ENCODE data around the gene BMP8A.

Gene BMP8A

DNA sequence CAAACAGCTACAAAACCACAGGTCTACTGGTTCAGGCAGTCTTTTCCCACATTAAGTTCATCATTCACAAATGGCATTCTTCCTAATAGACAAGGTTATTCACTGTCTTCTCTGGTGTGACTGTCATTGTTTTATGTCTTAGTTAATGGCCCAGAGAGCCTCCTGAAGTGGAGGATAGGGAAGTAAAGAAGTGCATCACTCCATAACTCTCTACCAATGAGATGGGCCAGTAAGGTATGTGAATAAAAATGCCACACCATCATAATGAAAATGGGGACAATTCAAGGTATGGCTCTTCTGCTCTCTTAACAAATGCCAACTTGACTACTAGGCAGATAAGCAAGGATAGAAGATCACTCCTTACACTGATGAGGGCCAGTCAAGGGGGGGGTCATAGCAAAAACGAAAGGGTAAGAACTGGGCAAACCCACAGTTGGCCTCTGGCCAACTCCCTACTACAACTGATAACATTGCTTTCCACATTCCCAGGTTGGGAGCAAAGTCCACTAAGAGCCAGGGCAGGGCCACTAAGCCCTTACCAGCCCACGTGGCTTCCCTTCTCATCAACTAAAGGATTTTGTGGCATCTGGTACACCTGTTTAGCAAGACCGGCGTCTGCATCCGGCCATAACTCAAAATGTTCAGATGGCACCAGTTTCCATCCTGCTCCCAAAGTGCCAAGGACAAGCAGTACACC is 75.2 kb downstream of the BMP8A start:
- Histone ChIP-seq H2BK5ac (ENCODE audit: low read depth, low read length, poor library complexity, severe bottlenecking) (no peak overlapping the region), H3K9me3 (ENCODE audit: control insufficient read depth, low read length) (no peaks in the 10 kb centered on the region), H3K79me1 (replicated peaks; ENCODE audit: low read length, poor library complexity, severe bottlenecking) (peaks cover 39% of the 10 kb centered on the region), H3K14ac (ENCODE audit: low read length in 2 of 2) (no peak overlapping the region), H3K4ac (ENCODE audit: low read depth in 1 of 2, low read length in 2 of 2) (no peak overlapping the region), H3K27ac (ENCODE audit: low read length, poor library complexity, severe bottlenecking) (no peak overlapping the region), H3K9ac (ENCODE audit: low read length) (no peak overlapping the region), H3K23ac (ENCODE audit: low read length in 2 of 2) (no peak overlapping the region), H4K91ac (ENCODE audit: low read length) (no peak overlapping the region), H2AFZ (ENCODE audit: low read depth, low read length) (no peak overlapping the region), H3K27me3 (ENCODE audit: control insufficient read depth in 1 of 2, insufficient read depth in 1 of 2, low read length in 2 of 2) (no peaks in the 10 kb centered on the region), H4K8ac (ENCODE audit: low read length) (no peak overlapping the region), H3K4me1 (ENCODE audit: control insufficient read depth, insufficient read depth, low read depth, low read length) (peaks cover 2% of the 10 kb centered on the region), H2AK5ac (ENCODE audit: low read length, severe bottlenecking) (no peak overlapping the region), H3K4me2 (ENCODE audit: low read length, poor library complexity, severe bottlenecking) (no peak overlapping the region), H3K18ac (ENCODE audit: low read depth in 1 of 2, low read length in 2 of 2) (no peak overlapping the region), H3K36me3 (ENCODE audit: control insufficient read depth in 1 of 2, insufficient read depth in 2 of 2, low read depth in 1 of 2, low read length in 2 of 2) (peaks cover 62 to 98% of the 10 kb centered on the region in 2 experiments), H2BK120ac (ENCODE audit: low read depth, low read length) (no peak overlapping the region), H2BK12ac (ENCODE audit: low read length in 2 of 2) (no peak overlapping the region), H3K4me3 (ENCODE audit: insufficient read depth in 1 of 2, low read depth in 1 of 2, low read length in 2 of 2) (no peak overlapping the region), H2BK15ac (ENCODE audit: low read depth, poor library complexity, severe bottlenecking) (no peak overlapping the region)
- WGBS = 96% methylated on average over 5 of the region's 5 CpGs
- no peak for DNase-seq

DNA sequence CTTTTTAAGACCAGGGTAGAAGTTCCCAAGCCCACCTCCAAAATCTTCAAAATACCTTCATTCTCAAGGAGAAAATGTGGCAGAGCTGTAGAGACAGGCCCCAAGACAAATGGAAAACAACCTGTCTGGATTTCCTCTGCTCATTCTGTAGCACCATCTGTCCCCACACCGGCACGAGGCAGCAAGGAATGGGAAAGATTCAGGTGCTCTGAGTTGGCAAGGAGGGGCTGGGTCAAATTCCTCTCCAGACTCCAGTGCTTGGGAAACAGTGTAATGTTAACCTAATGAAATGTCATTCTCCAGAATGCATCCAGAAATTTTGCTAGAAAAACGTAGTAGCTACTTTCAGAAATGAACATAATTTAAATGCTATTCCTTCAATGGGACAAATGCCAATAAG is 75.9 kb downstream of the BMP8A start:
- Histone ChIP-seq H2AFZ (ENCODE audit: low read depth, low read length) (no peak overlapping the region), H4K8ac (ENCODE audit: low read length) (no peak overlapping the region), H3K9ac (ENCODE audit: low read length) (no peak overlapping the region), H3K4me3 (ENCODE audit: insufficient read depth in 1 of 2, low read depth in 1 of 2, low read length in 2 of 2) (no peak overlapping the region), H3K18ac (ENCODE audit: low read depth in 1 of 2, low read length in 2 of 2) (no peak overlapping the region), H3K9me3 (ENCODE audit: control insufficient read depth, low read length) (no peaks in the 10 kb centered on the region), H3K4me1 (ENCODE audit: control insufficient read depth, insufficient read depth, low read depth, low read length) (peaks cover 2% of the 10 kb centered on the region), H3K4me2 (ENCODE audit: low read length, poor library complexity, severe bottlenecking) (no peak overlapping the region), H2BK5ac (ENCODE audit: low read depth, low read length, poor library complexity, severe bottlenecking) (no peak overlapping the region), H2BK15ac (ENCODE audit: low read depth, poor library complexity, severe bottlenecking) (no peak overlapping the region), H2BK12ac (ENCODE audit: low read length in 2 of 2) (no peak overlapping the region), H3K36me3 (ENCODE audit: control insufficient read depth in 1 of 2, insufficient read depth in 2 of 2, low read depth in 1 of 2, low read length in 2 of 2) (peaks cover 56 to 98% of the 10 kb centered on the region in 2 experiments), H3K14ac (ENCODE audit: low read length in 2 of 2) (no peak overlapping the region), H2BK120ac (ENCODE audit: low read depth, low read length) (no peak overlapping the region), H3K4ac (ENCODE audit: low read depth in 1 of 2, low read length in 2 of 2) (no peak overlapping the region), H3K79me1 (replicated peaks; ENCODE audit: low read length, poor library complexity, severe bottlenecking) (peaks cover 32% of the 10 kb centered on the region), H3K27me3 (ENCODE audit: control insufficient read depth in 1 of 2, insufficient read depth in 1 of 2, low read length in 2 of 2) (no peaks in the 10 kb centered on the region), H3K27ac (ENCODE audit: low read length, poor library complexity, severe bottlenecking) (no peak overlapping the region), H4K91ac (ENCODE audit: low read length) (no peak overlapping the region), H2AK5ac (ENCODE audit: low read length, severe bottlenecking) (no peak overlapping the region), H3K23ac (ENCODE audit: low read length in 2 of 2) (no peak overlapping the region)
- DNase-seq = no peak
- WGBS = 100% methylated on average over 1 of the region's 3 CpGs

GRCh38 chr1:39568208-39568607 is 76.8 kb downstream of the BMP8A start:
- Histone ChIP-seq H3K23ac (ENCODE audit: low read length in 2 of 2) (no peak overlapping the region), H3K27ac (ENCODE audit: low read length, poor library complexity, severe bottlenecking) (no peak overlapping the region), H3K79me1 (replicated peaks; ENCODE audit: low read length, poor library complexity, severe bottlenecking) (peaks cover 31% of the 10 kb centered on the region), H3K14ac (ENCODE audit: low read length in 2 of 2) (no peak overlapping the region), H2BK12ac (ENCODE audit: low read length in 2 of 2) (no peak overlapping the region), H3K36me3 (ENCODE audit: control insufficient read depth in 1 of 2, insufficient read depth in 2 of 2, low read depth in 1 of 2, low read length in 2 of 2) (peaks cover 53 to 97% of the 10 kb centered on the region in 2 experiments), H3K4me1 (ENCODE audit: control insufficient read depth, insufficient read depth, low read depth, low read length) (peaks cover 2% of the 10 kb centered on the region), H3K4ac (ENCODE audit: low read depth in 1 of 2, low read length in 2 of 2) (no peak overlapping the region), H3K4me2 (ENCODE audit: low read length, poor library complexity, severe bottlenecking) (no peak overlapping the region), H2AK5ac (ENCODE audit: low read length, severe bottlenecking) (no peak overlapping the region), H3K27me3 (ENCODE audit: control insufficient read depth in 1 of 2, insufficient read depth in 1 of 2, low read length in 2 of 2) (no peaks in the 10 kb centered on the region), H3K4me3 (ENCODE audit: insufficient read depth in 1 of 2, low read depth in 1 of 2, low read length in 2 of 2) (no peak overlapping the region), H2AFZ (ENCODE audit: low read depth, low read length) (no peak overlapping the region), H4K91ac (ENCODE audit: low read length) (no peak overlapping the region), H3K18ac (ENCODE audit: low read depth in 1 of 2, low read length in 2 of 2) (no peak overlapping the region), H4K8ac (ENCODE audit: low read length) (no peak overlapping the region), H2BK120ac (ENCODE audit: low read depth, low read length) (no peak overlapping the region), H2BK15ac (ENCODE audit: low read depth, poor library complexity, severe bottlenecking) (no peak overlapping the region), H3K9ac (ENCODE audit: low read length) (no peak overlapping the region), H3K9me3 (ENCODE audit: control insufficient read depth, low read length) (no peaks in the 10 kb centered on the region), H2BK5ac (ENCODE audit: low read depth, low read length, poor library complexity, severe bottlenecking) (no peak overlapping the region)
- 100% methylated on average over 2 of the region's 2 CpGs for whole genome bisulfite sequencing
- DNase-seq = no peak

- no peak for DNase-seq
- Histone ChIP-seq H3K4me3 (ENCODE audit: insufficient read depth in 1 of 2, low read depth in 1 of 2, low read length in 2 of 2) (no peak overlapping the region), H3K79me1 (replicated peaks; ENCODE audit: low read length, poor library complexity, severe bottlenecking) (peaks cover 31% of the 10 kb centered on the region), H3K4me1 (ENCODE audit: control insufficient read depth, insufficient read depth, low read depth, low read length) (peaks cover 11% of the 10 kb centered on the region), H3K36me3 (ENCODE audit: control insufficient read depth in 1 of 2, insufficient read depth in 2 of 2, low read depth in 1 of 2, low read length in 2 of 2) (peaks cover 50 to 93% of the 10 kb centered on the region in 2 experiments), H3K27me3 (ENCODE audit: control insufficient read depth in 1 of 2, insufficient read depth in 1 of 2, low read length in 2 of 2) (no peaks in the 10 kb centered on the region), H3K14ac (ENCODE audit: low read length in 2 of 2) (no peak overlapping the region), H3K4me2 (ENCODE audit: low read length, poor library complexity, severe bottlenecking) (no peak overlapping the region), H2BK15ac (ENCODE audit: low read depth, poor library complexity, severe bottlenecking) (no peak overlapping the region), H3K4ac (ENCODE audit: low read depth in 1 of 2, low read length in 2 of 2) (no peak overlapping the region), H2BK120ac (ENCODE audit: low read depth, low read length) (no peak overlapping the region), H2AK5ac (ENCODE audit: low read length, severe bottlenecking) (no peak overlapping the region), H3K27ac (ENCODE audit: low read length, poor library complexity, severe bottlenecking) (no peak overlapping the region), H4K91ac (ENCODE audit: low read length) (no peak overlapping the region), H3K23ac (ENCODE audit: low read length in 2 of 2) (no peak overlapping the region), H2AFZ (ENCODE audit: low read depth, low read length) (no peak overlapping the region), H2BK5ac (ENCODE audit: low read depth, low read length, poor library complexity, severe bottlenecking) (no peak overlapping the region), H3K9me3 (ENCODE audit: control insufficient read depth, low read length) (no peaks in the 10 kb centered on the region), H3K9ac (ENCODE audit: low read length) (no peak overlapping the region), H4K8ac (ENCODE audit: low read length) (no peak overlapping the region), H2BK12ac (ENCODE audit: low read length in 2 of 2) (no peak overlapping the region), H3K18ac (ENCODE audit: low read depth in 1 of 2, low read length in 2 of 2) (no peak overlapping the region)
- 94% methylated on average over 3 of the region's 4 CpGs for WGBS
Measured at GRCh38 chr1:39569034-39569433, 77.6 kb downstream of the BMP8A start.
